Breast epithelium (tissue), 3 donors: ENCODE data around the gene SLC39A3.

Experiments
- POLR2A ChIP-seq: fragments of 450-650 bp; IDR thresholded peaks from one replicate; pipeline ENCODE4 v1.6.1; 2016; ENCODE audit warnings: antibody characterized with exemption, mild to moderate bottlenecking, moderate library complexity
- TF ChIP-seq, protein P1 (sequence below), 3 donors: fragments of 450-650 bp; IDR thresholded peaks; one replicate each; pipeline ENCODE4 v1.5.1; 2016 to 2017; ENCODE audit warnings: antibody characterized with exemption in 3 of 3, mild to moderate bottlenecking in 3 of 3, moderate library complexity in 3 of 3

DNA sequence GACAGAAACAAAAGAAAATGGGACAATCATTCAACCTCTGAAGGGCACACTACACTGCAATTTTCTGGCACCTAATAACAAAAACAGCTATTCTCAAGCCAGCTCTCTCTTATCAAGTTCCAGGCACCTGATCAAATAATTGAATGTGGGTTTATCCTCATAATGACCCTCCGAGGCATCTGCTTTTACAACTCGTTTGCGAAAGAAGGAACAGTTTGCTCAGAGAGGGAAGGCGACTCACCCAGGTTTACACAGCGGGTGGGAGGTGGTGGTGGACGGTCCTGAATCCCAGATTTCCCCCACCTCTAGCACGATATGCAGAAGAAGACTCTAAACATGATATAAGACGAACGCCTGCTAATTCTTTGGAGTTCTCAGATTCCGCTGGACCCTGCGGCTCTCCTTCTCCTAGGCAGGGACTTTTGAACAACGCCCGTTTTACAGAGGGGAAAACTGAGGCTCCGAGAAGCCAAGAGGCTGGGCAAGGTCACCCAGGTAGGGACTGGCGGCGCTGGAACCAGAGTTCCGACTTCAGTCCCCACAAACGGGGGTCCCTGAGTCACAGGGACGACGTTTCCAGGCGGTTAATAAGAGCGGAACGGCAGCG, 42.6 kb upstream of the SLC39A3 start:
- TF ChIP-seq, protein P1, sequence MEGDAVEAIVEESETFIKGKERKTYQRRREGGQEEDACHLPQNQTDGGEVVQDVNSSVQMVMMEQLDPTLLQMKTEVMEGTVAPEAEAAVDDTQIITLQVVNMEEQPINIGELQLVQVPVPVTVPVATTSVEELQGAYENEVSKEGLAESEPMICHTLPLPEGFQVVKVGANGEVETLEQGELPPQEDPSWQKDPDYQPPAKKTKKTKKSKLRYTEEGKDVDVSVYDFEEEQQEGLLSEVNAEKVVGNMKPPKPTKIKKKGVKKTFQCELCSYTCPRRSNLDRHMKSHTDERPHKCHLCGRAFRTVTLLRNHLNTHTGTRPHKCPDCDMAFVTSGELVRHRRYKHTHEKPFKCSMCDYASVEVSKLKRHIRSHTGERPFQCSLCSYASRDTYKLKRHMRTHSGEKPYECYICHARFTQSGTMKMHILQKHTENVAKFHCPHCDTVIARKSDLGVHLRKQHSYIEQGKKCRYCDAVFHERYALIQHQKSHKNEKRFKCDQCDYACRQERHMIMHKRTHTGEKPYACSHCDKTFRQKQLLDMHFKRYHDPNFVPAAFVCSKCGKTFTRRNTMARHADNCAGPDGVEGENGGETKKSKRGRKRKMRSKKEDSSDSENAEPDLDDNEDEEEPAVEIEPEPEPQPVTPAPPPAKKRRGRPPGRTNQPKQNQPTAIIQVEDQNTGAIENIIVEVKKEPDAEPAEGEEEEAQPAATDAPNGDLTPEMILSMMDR (IDR thresholded peaks at IDR 0.05), result no peak
- no peak for TF ChIP-seq POLR2A
